Measurements from ENCODE around the gene CADPS. TPM values are rescaled to one million over a fixed set of nuclear protein-coding genes. Genes with fewer than 3 reads are reported as not detected.

Gene CADPS
- polyA plus RNA-seq, 1 experiment: not detected

DNA sequence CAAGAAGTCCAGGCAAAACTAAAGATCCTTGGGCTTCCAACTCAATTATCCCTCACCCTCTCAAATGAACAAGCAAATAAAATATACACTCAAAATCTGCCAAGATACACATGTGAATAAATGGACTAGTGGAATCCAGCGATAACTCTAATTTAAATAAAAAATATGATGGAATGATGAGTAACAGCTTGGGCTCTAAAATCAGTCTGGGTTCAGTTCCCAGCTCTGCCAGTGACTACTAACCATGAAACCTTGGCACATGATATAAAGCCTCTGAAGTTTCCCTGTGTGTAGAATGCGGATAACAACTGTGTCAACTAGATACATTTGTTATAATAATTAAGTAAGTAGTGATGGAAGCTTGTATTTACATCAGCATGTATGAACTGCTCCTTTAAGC is 81.3 kb downstream of the CADPS start:
- no peak for DNase-seq (ENCODE audit: low read depth)
- TF ChIP-seq, protein P1, sequence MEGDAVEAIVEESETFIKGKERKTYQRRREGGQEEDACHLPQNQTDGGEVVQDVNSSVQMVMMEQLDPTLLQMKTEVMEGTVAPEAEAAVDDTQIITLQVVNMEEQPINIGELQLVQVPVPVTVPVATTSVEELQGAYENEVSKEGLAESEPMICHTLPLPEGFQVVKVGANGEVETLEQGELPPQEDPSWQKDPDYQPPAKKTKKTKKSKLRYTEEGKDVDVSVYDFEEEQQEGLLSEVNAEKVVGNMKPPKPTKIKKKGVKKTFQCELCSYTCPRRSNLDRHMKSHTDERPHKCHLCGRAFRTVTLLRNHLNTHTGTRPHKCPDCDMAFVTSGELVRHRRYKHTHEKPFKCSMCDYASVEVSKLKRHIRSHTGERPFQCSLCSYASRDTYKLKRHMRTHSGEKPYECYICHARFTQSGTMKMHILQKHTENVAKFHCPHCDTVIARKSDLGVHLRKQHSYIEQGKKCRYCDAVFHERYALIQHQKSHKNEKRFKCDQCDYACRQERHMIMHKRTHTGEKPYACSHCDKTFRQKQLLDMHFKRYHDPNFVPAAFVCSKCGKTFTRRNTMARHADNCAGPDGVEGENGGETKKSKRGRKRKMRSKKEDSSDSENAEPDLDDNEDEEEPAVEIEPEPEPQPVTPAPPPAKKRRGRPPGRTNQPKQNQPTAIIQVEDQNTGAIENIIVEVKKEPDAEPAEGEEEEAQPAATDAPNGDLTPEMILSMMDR (IDR thresholded peaks at IDR 0.05; ENCODE audit: insufficient read depth, low read depth, low read length): no peak
- Histone ChIP-seq H3K27me3 (ENCODE audit: control insufficient read depth, insufficient read depth, low read length) (no peaks in the 10 kb centered on the region), H3K36me3 (ENCODE audit: control insufficient read depth, insufficient read depth, low read length) (no peaks in the 10 kb centered on the region), H3K4me3 (ENCODE audit: low read depth, low read length) (no peak overlapping the region)
- ChIA-PET CTCF (interaction anchor here (0.5 to 0.6 kb wide), 2 partner anchors 13 to 28 kb away, joined by 3 read pairs; no protein-coding TSS in a partner anchor), POLR2A (no interaction called here)

DNA sequence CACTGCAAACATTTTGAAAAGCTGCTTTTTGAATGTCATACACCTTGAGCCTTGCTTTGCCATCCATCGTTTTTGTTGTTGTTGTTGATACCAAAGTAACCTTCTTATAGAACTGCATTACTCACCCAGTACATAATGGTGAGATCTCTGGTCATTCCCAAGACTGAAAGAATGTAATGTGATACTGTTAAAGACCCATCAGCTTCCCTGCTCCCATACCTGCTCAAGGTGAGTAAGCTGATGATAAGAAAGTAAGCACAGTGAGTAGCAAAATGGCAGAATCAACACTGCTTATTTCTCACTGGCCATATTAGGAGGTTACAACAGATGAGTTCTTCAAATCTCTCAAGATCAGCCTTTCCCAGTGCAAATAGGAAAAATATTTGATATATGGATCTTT is 89.8 kb downstream of the CADPS start:
- TF ChIP-seq, protein P1 (IDR thresholded peaks at IDR 0.05; ENCODE audit: insufficient read depth, low read depth, low read length): no peak
- POLR2A ChIA-PET: no interaction called here

DNA sequence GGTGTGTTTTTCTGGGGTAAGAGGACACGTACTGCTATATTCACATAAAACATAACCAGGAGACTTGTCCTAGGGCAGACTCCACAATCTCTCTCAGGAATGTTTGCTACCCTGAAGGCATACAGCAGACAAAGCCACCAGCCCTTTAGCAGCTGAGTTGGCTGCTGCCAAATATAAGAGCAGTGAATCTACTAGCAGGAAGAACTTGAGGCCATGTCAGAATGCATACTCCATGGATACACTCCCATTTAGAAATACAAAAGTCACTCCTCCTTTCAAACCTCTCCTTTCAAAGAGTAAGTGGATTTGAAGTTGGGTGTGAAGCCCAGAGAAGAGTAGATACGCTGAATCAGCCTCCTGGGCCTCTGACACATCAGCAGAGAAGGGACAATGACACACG is 94.1 kb downstream of the CADPS start:
- DNase-seq (ENCODE audit: low read depth): no peak
- TF ChIP-seq, protein P1 (IDR thresholded peaks at IDR 0.05; ENCODE audit: insufficient read depth, low read depth, low read length): no peak
- ChIA-PET CTCF (no interaction called here), POLR2A (no interaction called here)
- Histone ChIP-seq H3K4me3 (ENCODE audit: low read depth, low read length) (no peak overlapping the region), H3K27me3 (ENCODE audit: control insufficient read depth, insufficient read depth, low read length) (no peaks in the 10 kb centered on the region), H3K36me3 (ENCODE audit: control insufficient read depth, insufficient read depth, low read length) (no peaks in the 10 kb centered on the region)

More for the DNA sequence above, 89.8 kb downstream of the CADPS start:
- Histone ChIP-seq H3K4me3 (ENCODE audit: low read depth, low read length) (no peak overlapping the region), H3K27me3 (ENCODE audit: control insufficient read depth, insufficient read depth, low read length) (no peaks in the 10 kb centered on the region), H3K36me3 (ENCODE audit: control insufficient read depth, insufficient read depth, low read length) (no peaks in the 10 kb centered on the region)
- no peak for DNase-seq (ENCODE audit: low read depth)
- CTCF ChIA-PET: no interaction called here

DNA sequence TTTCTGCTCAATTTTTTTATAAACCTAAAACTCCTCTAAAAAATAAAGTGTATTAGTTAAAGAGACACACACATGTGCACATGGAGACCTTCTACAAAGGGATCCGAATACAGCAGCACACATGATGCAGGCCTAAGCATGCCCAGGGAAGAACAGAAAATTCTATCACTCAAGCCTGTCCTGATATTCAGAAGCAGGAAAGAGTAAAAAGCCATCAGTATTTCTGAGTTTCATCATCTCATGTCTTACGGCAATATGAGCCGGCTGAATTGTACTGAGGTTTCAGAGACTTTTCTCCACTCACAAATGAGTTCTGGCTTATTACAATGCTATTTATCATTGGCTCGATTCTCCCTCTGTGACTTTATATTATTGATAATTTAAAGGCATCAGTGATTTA is 97.5 kb downstream of the CADPS start:
- DNase-seq (ENCODE audit: low read depth): no peak
- Histone ChIP-seq H3K27me3 (ENCODE audit: control insufficient read depth, insufficient read depth, low read length) (no peaks in the 10 kb centered on the region), H3K4me3 (ENCODE audit: low read depth, low read length) (no peak overlapping the region), H3K36me3 (ENCODE audit: control insufficient read depth, insufficient read depth, low read length) (no peaks in the 10 kb centered on the region)
- CTCF ChIA-PET: no interaction called here
- TF ChIP-seq, protein P1 (IDR thresholded peaks at IDR 0.05; ENCODE audit: insufficient read depth, low read depth, low read length): no peak
- POLR2A ChIA-PET: no interaction called here

DNA sequence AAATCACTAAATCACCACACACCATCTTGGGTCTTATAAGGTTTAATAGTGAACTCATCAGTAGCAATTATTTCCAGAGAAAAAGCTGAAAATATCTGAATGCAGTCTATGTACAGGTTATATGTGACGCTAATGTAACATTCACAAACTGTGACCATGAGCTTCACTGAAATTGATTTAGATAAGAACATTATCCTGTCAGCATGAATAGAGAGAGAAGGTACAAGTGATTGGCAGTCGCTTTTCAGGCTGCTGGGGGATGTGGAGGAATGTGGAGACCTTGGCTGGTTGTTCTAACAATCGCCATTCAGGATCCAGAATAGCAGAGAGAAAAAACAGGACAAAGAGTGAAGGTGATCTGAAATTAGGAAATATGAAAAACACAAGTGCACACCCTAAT is 98.1 kb downstream of the CADPS start:
- ChIA-PET POLR2A (no interaction called here), CTCF (no interaction called here)
- TF ChIP-seq, protein P1 (IDR thresholded peaks at IDR 0.05; ENCODE audit: insufficient read depth, low read depth, low read length): no peak
- Histone ChIP-seq H3K27me3 (ENCODE audit: control insufficient read depth, insufficient read depth, low read length) (no peaks in the 10 kb centered on the region), H3K36me3 (ENCODE audit: control insufficient read depth, insufficient read depth, low read length) (no peaks in the 10 kb centered on the region), H3K4me3 (ENCODE audit: low read depth, low read length) (no peak overlapping the region)
- DNase-seq (ENCODE audit: low read depth): no peak
